HG03565 (cell line): ENCODE results near the gene LARGE1.

Experiments used
- ATAC-seq: cut with Tn5 transposase; IDR thresholded peaks from one replicate; pipeline ENCODE4 v1.9.1; 2021; ENCODE audit warnings: mild to moderate bottlenecking, moderate library complexity; ENCODE audit not compliant: unreplicated experiment

The LARGE1 gene

GRCh38 chr22:33337524-33337923, 582.8 kb downstream of the LARGE1 start:
- ATAC-seq: no peak

- no peak for ATAC-seq
Measured at GRCh38 chr22:33335611-33336279, 584.5 kb downstream of the LARGE1 start.

GRCh38 chr22:33332538-33332937, 587.7 kb downstream of the LARGE1 start:
- ATAC-seq: no peak

GRCh38 chr22:33331017-33331416, 589.3 kb downstream of the LARGE1 start:
- ATAC-seq: no peak

GRCh38 chr22:33330534-33330933, 589.7 kb downstream of the LARGE1 start:
- ATAC-seq: no peak

- no peak for ATAC-seq
Measured at GRCh38 chr22:33329398-33329797, 590.9 kb downstream of the LARGE1 start.

- no peak for ATAC-seq
Measured at GRCh38 chr22:33328789-33329296, 591.4 kb downstream of the LARGE1 start.

GRCh38 chr22:33327348-33327860, 592.9 kb downstream of the LARGE1 start:
- ATAC-seq: no peak

GRCh38 chr22:33326540-33327295, 593.6 kb downstream of the LARGE1 start:
- ATAC-seq: no peak

- peak; percentile 36 for ATAC-seq
Measured at GRCh38 chr22:33325232-33326004, 594.9 kb downstream of the LARGE1 start.

GRCh38 chr22:33324228-33324627, 596.0 kb downstream of the LARGE1 start:
- ATAC-seq: no peak

GRCh38 chr22:33321466-33321865, 598.8 kb downstream of the LARGE1 start:
- no peak for ATAC-seq

- no peak for ATAC-seq
Measured at GRCh38 chr22:33315954-33316353, 604.3 kb downstream of the LARGE1 start.

GRCh38 chr22:33315117-33315516, 605.2 kb downstream of the LARGE1 start:
- no peak for ATAC-seq

- no peak for ATAC-seq
Measured at GRCh38 chr22:33314316-33314715, 606.0 kb downstream of the LARGE1 start.

GRCh38 chr22:33303099-33303498, 617.2 kb downstream of the LARGE1 start:
- ATAC-seq: no peak

- no peak for ATAC-seq
Measured at GRCh38 chr22:33302549-33302948, 617.7 kb downstream of the LARGE1 start.

- ATAC-seq: peak; percentile 34
Measured at GRCh38 chr22:33302049-33302545, 618.2 kb downstream of the LARGE1 start.

GRCh38 chr22:33300165-33300564, 620.1 kb downstream of the LARGE1 start:
- no peak for ATAC-seq

GRCh38 chr22:33299245-33299956, 620.9 kb downstream of the LARGE1 start:
- peak; percentile 91 for ATAC-seq
